Panc1 (cell line): ENCODE results near the gene LCE7A.

Experiments
- CTCF ChIP-seq: fragments of 450-650 bp; IDR thresholded peaks from 2 replicates; pipeline ENCODE4 v1.5.1; 2017; ENCODE audit warnings: mild to moderate bottlenecking
- POLR2AphosphoS5 ChIP-seq: IDR thresholded peaks from 2 replicates; pipeline ENCODE4 v1.6.1; 2012; ENCODE audit warnings: mild to moderate bottlenecking, low read depth, low read length, moderate library complexity
- SIN3A ChIP-seq: IDR thresholded peaks from 2 replicates; pipeline ENCODE4 v1.6.1; 2012; ENCODE audit warnings: low read depth, mild to moderate bottlenecking, low read length, moderate library complexity, borderline replicate concordance; ENCODE audit not compliant: insufficient read depth
- TCF7L2 ChIP-seq: IDR thresholded peaks from 2 replicates; pipeline ENCODE4 v1.6.1; 2011; ENCODE audit warnings: mild to moderate bottlenecking, low read depth, low read length, inconsistent platforms

GRCh38 chr1:152817309-152817708 is 42.5 kb upstream of the LCE7A start:
- TF ChIP-seq CTCF (no peak), POLR2AphosphoS5 (no peak), SIN3A (no peak), TCF7L2 (no peak)
